K562 (cell line): ENCODE results near the gene SNX9. TPM values are rescaled to one million over a fixed set of nuclear protein-coding genes. Genes with fewer than 3 reads are reported as not detected.

Source experiments
- FOXK2 ChIP-seq, 2 experiments: fragments of 450-650 bp; IDR thresholded peaks in 1 of 2; conservative IDR thresholded peaks in 1 of 2; 2 replicates each; pipeline ENCODE4 v1.6.1; 2016; ENCODE audit warnings: low read depth in 2 of 2, mild to moderate bottlenecking in 1 of 2
- KAT2B ChIP-seq: IDR thresholded peaks from one replicate; pipeline ENCODE4 v1.6.1; 2012; ENCODE audit warnings: low read depth, mild to moderate bottlenecking, control low read depth, inconsistent platforms, low read length, moderate library complexity
- KDM4B ChIP-seq, 2 experiments: fragments of 450-650 bp in 1 of 2; sonication (generic) in 1 of 2; IDR thresholded peaks; 2 replicates each; pipeline ENCODE4 v1.6.1; 2016 to 2017; ENCODE audit warnings: borderline replicate concordance in 2 of 2, antibody characterized with exemption in 1 of 2, low read depth in 1 of 2, mild to moderate bottlenecking in 1 of 2
- MAZ ChIP-seq, 2 experiments: fragments of 450-650 bp in 1 of 2; sonication (generic) in 1 of 2; formaldehyde crosslinking; IDR thresholded peaks in 1 of 2; conservative IDR thresholded peaks in 1 of 2; 2 replicates each; pipeline versions ENCODE4 v1.4.0 to v1.5.0; 2020; ENCODE audit warnings: mild to moderate bottlenecking in 1 of 2, missing genetic modification reagents in 1 of 2
- PHB ChIP-seq: fragments of 250-450 bp; sonication (Bioruptor Pico); IDR thresholded peaks from 2 replicates; pipeline ENCODE4 v1.5.0; 2021
- PHF20 ChIP-seq: fragments of 450-650 bp; IDR thresholded peaks from 2 replicates; pipeline ENCODE4 v1.6.1; 2018; ENCODE audit not compliant: partially characterized antibody
- RBM39 ChIP-seq: fragments of 200-400 bp; formaldehyde crosslinking; optimal IDR thresholded peaks from 2 replicates; pipeline ENCODE3; 2018; ENCODE audit warnings: low read depth, low read length
- SMAD4 ChIP-seq: fragments of 250-450 bp; sonication (Bioruptor Pico); conservative IDR thresholded peaks from 2 replicates; pipeline ENCODE4 v1.8.0; 2021; ENCODE audit warnings: inconsistent platforms, mild to moderate bottlenecking, moderate library complexity
- SRSF1 ChIP-seq: fragments of 200-400 bp; formaldehyde crosslinking; IDR thresholded peaks from 2 replicates; pipeline ENCODE4 v1.6.1; 2017; ENCODE audit warnings: mild to moderate bottlenecking, low read depth, low read length, moderate library complexity
- ZFP36 ChIP-seq: fragments of 150-350 bp; IDR thresholded peaks from 2 replicates; pipeline ENCODE4 v1.6.1; 2018; ENCODE audit warnings: low read length, low read depth; ENCODE audit not compliant: partially characterized antibody
- ZNF79 ChIP-seq: fragments of 250-450 bp; sonication (Bioruptor Pico); IDR thresholded peaks from 2 replicates; pipeline ENCODE4 v1.4.0; 2020; ENCODE audit warnings: low read depth, mild to moderate bottlenecking, moderate library complexity
- ZSCAN32 ChIP-seq: fragments of 450-650 bp; formaldehyde crosslinking; IDR thresholded peaks from 2 replicates; pipeline ENCODE4 v1.4.0; 2020; ENCODE audit warnings: mild to moderate bottlenecking, moderate library complexity
- polyA plus RNA-seq, 8 experiments: library from polyadenylated mRNA; depleted of rRNA in 4 of 8; stranded (reverse) in 5 of 8; unstranded in 3 of 8; fragments of >200 nt; fragmentation: Nextera tagmentation in 2 of 8; fragmentation: Illumina TruSeq in 1 of 8; extraction: Ambion mirVana in 2 of 8; extraction: Trizol in 1 of 8; gene quantifications; 2 replicates each; pipeline versions ENCODE4 v1.2.1 to v1.2.3, GENCODE V29; 2011 to 2014; ENCODE audit warnings: inconsistent platforms in 1 of 8, missing spikeins in 1 of 8
- total RNA-seq, 7 experiments: library from RNA; depleted of rRNA in 6 of 7; stranded (reverse); fragments of >200 nt in 6 of 7; fragmentation: Illumina TruSeq in 2 of 7; extraction: Trizol in 2 of 7; gene quantifications; 2 replicates each; pipeline versions ENCODE4 v1.2.1 to v1.2.3, GENCODE V29; 2011 to 2021; ENCODE audit warnings: low replicate concordance in 1 of 7
- TF ChIP-seq, protein P1 (sequence below), 2 experiments: fragments of 450-650 bp; conservative IDR thresholded peaks; 2 replicates each; pipeline ENCODE4 v1.6.1; 2017; ENCODE audit warnings: mild to moderate bottlenecking in 2 of 2, moderate library complexity in 2 of 2
- TF ChIP-seq, protein P2 (sequence below): fragments of 450-650 bp; IDR thresholded peaks from 2 replicates; pipeline ENCODE4 v1.6.1; 2016; ENCODE audit warnings: mild to moderate bottlenecking, moderate library complexity

Gene SNX9
- total and polyA plus RNA-seq, 9 of the 15 experiments (the other 6 are each of a cell fraction or from before 2014, with no cell fraction given), result 6.0 to 81.7 (median 57.1) TPM

DNA sequence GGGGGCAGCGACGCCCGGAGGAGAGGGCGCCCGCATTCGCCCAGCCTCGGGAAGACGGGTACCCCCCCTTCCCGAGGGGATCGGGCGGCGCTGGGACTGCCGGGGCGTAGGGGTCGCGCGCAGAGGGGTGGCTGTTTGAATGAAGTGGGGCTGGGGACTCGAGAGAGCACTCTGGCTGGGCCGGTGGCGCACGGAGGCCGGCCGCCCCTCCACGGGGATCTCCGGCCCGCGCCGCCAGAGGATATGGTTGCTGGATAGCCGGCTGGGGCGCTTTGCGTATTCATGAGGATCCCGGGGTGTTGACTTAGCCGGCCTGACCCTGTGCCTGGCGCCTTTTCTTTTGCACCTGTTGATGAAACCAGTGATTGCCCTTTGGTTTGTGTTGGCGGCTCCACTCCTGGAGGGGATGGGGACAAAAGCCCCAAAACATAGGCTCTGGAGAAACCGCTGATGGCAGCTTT, 159.1 kb downstream of the SNX9 start (continued):
- TF ChIP-seq, protein P1, sequence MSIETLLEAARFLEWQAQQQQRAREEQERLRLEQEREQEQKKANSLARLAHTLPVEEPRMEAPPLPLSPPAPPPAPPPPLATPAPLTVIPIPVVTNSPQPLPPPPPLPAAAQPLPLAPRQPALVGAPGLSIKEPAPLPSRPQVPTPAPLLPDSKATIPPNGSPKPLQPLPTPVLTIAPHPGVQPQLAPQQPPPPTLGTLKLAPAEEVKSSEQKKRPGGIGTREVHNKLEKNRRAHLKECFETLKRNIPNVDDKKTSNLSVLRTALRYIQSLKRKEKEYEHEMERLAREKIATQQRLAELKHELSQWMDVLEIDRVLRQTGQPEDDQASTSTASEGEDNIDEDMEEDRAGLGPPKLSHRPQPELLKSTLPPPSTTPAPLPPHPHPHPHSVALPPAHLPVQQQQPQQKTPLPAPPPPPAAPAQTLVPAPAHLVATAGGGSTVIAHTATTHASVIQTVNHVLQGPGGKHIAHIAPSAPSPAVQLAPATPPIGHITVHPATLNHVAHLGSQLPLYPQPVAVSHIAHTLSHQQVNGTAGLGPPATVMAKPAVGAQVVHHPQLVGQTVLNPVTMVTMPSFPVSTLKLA (conservative IDR thresholded peaks at IDR 0.05), result no peak
- TF ChIP-seq FOXK2 (conservative IDR thresholded peaks at IDR 0.05 in 1 of 2, IDR thresholded peaks at IDR 0.05 in 1 of 2; ENCODE audit: low read depth in 2 of 2), result no peak; a peak in 1 of 4 replicates
- no peak for TF ChIP-seq SMAD4 (CRISPR knock-in tag)
- TF ChIP-seq ZFP36, result no peak
- TF ChIP-seq MAZ (CRISPR knock-in tag; conservative IDR thresholded peaks at IDR 0.05 in 1 of 2, IDR thresholded peaks at IDR 0.05 in 1 of 2), result 0 out of 4 replicates have a peak, but pooled peaks of 1 of the 2 experiments have one; percentile 32
- TF ChIP-seq ZNF79, result no peak
- no peak for TF ChIP-seq KAT2B
- TF ChIP-seq PHB (CRISPR knock-in tag), result no peak
- TF ChIP-seq, protein P2, sequence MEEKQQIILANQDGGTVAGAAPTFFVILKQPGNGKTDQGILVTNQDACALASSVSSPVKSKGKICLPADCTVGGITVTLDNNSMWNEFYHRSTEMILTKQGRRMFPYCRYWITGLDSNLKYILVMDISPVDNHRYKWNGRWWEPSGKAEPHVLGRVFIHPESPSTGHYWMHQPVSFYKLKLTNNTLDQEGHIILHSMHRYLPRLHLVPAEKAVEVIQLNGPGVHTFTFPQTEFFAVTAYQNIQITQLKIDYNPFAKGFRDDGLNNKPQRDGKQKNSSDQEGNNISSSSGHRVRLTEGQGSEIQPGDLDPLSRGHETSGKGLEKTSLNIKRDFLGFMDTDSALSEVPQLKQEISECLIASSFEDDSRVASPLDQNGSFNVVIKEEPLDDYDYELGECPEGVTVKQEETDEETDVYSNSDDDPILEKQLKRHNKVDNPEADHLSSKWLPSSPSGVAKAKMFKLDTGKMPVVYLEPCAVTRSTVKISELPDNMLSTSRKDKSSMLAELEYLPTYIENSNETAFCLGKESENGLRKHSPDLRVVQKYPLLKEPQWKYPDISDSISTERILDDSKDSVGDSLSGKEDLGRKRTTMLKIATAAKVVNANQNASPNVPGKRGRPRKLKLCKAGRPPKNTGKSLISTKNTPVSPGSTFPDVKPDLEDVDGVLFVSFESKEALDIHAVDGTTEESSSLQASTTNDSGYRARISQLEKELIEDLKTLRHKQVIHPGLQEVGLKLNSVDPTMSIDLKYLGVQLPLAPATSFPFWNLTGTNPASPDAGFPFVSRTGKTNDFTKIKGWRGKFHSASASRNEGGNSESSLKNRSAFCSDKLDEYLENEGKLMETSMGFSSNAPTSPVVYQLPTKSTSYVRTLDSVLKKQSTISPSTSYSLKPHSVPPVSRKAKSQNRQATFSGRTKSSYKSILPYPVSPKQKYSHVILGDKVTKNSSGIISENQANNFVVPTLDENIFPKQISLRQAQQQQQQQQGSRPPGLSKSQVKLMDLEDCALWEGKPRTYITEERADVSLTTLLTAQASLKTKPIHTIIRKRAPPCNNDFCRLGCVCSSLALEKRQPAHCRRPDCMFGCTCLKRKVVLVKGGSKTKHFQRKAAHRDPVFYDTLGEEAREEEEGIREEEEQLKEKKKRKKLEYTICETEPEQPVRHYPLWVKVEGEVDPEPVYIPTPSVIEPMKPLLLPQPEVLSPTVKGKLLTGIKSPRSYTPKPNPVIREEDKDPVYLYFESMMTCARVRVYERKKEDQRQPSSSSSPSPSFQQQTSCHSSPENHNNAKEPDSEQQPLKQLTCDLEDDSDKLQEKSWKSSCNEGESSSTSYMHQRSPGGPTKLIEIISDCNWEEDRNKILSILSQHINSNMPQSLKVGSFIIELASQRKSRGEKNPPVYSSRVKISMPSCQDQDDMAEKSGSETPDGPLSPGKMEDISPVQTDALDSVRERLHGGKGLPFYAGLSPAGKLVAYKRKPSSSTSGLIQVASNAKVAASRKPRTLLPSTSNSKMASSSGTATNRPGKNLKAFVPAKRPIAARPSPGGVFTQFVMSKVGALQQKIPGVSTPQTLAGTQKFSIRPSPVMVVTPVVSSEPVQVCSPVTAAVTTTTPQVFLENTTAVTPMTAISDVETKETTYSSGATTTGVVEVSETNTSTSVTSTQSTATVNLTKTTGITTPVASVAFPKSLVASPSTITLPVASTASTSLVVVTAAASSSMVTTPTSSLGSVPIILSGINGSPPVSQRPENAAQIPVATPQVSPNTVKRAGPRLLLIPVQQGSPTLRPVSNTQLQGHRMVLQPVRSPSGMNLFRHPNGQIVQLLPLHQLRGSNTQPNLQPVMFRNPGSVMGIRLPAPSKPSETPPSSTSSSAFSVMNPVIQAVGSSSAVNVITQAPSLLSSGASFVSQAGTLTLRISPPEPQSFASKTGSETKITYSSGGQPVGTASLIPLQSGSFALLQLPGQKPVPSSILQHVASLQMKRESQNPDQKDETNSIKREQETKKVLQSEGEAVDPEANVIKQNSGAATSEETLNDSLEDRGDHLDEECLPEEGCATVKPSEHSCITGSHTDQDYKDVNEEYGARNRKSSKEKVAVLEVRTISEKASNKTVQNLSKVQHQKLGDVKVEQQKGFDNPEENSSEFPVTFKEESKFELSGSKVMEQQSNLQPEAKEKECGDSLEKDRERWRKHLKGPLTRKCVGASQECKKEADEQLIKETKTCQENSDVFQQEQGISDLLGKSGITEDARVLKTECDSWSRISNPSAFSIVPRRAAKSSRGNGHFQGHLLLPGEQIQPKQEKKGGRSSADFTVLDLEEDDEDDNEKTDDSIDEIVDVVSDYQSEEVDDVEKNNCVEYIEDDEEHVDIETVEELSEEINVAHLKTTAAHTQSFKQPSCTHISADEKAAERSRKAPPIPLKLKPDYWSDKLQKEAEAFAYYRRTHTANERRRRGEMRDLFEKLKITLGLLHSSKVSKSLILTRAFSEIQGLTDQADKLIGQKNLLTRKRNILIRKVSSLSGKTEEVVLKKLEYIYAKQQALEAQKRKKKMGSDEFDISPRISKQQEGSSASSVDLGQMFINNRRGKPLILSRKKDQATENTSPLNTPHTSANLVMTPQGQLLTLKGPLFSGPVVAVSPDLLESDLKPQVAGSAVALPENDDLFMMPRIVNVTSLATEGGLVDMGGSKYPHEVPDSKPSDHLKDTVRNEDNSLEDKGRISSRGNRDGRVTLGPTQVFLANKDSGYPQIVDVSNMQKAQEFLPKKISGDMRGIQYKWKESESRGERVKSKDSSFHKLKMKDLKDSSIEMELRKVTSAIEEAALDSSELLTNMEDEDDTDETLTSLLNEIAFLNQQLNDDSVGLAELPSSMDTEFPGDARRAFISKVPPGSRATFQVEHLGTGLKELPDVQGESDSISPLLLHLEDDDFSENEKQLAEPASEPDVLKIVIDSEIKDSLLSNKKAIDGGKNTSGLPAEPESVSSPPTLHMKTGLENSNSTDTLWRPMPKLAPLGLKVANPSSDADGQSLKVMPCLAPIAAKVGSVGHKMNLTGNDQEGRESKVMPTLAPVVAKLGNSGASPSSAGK, result peak; percentile 71
- no peak for TF ChIP-seq RBM39
- TF ChIP-seq SRSF1, result no peak
- TF ChIP-seq ZSCAN32 (CRISPR knock-in tag), result no peak
- TF ChIP-seq KDM4B (IDR thresholded peaks at IDR 0.05; ENCODE audit: borderline replicate concordance in 2 of 2, low read depth in 1 of 2), result no peak
- peak; percentile 18 for TF ChIP-seq PHF20
